GM19463 (cell line): ENCODE results near the gene SREBF2.

ENCODE experiments used
- ATAC-seq: cut with Tn5 transposase; IDR thresholded peaks from one replicate; pipeline ENCODE4 v1.9.1; 2021; ENCODE audit warnings: mild to moderate bottlenecking, moderate library complexity; ENCODE audit not compliant: unreplicated experiment

SREBF2 gene

GRCh38 chr22:41906822-41907221 is 73.9 kb downstream of the SREBF2 start:
- ATAC-seq = no peak

GRCh38 chr22:41907436-41908401 is 74.8 kb downstream of the SREBF2 start:
- ATAC-seq = no peak

GRCh38 chr22:41908411-41909309 is 75.8 kb downstream of the SREBF2 start:
- no peak for ATAC-seq

- no peak for ATAC-seq
Observed at GRCh38 chr22:41909310-41910049, 76.6 kb downstream of the SREBF2 start.

- ATAC-seq = no peak
Observed at GRCh38 chr22:41910050-41911000, 77.4 kb downstream of the SREBF2 start.

- ATAC-seq = no peak
Observed at GRCh38 chr22:41911001-41911611, 78.2 kb downstream of the SREBF2 start.

GRCh38 chr22:41912338-41913039 is 79.6 kb downstream of the SREBF2 start:
- ATAC-seq = no peak

- ATAC-seq = no peak
Observed at GRCh38 chr22:41913040-41913719, 80.3 kb downstream of the SREBF2 start.

- ATAC-seq = no peak
Observed at GRCh38 chr22:41913842-41914534, 81.1 kb downstream of the SREBF2 start.

GRCh38 chr22:41914611-41915034 is 81.7 kb downstream of the SREBF2 start:
- ATAC-seq = no peak

GRCh38 chr22:41915035-41915785 is 82.3 kb downstream of the SREBF2 start, which contains the start of gene SHISA8:
Gene SHISA8 (minus strand): TSS chr22:41915074. CDS start chr22:41914667, 407 bp downstream.
- no peak for ATAC-seq

GRCh38 chr22:41915786-41916493 is 83.0 kb downstream of the SREBF2 start:
- ATAC-seq = no peak

GRCh38 chr22:41916745-41917358 is 83.9 kb downstream of the SREBF2 start:
- no peak for ATAC-seq

GRCh38 chr22:41917375-41917902 is 84.5 kb downstream of the SREBF2 start:
- no peak for ATAC-seq
